Measurements from ENCODE around the gene CFLAR. TPM values are rescaled to one million over a fixed set of nuclear protein-coding genes. Genes with fewer than 3 reads are reported as not detected.

The CFLAR gene
- total and polyA plus RNA-seq, 9 of the 15 experiments (the other 6 are each of a cell fraction or from before 2014, with no cell fraction given), result 27.5 to 102 (median 54.0) TPM

GRCh38 chr2:201116115-201116958 is at the start of gene CFLAR (continued):
- TF ChIP-seq ZNF124 (CRISPR knock-in tag; IDR thresholded peaks at IDR 0.05) (no peak), MNT (conservative IDR thresholded peaks at IDR 0.05) (peak in 1 of 2 experiments; percentile 44; a peak in 2 of 4 replicates), MAFK (IDR thresholded peaks at IDR 0.05; ENCODE audit: low read length) (peak; percentile 12; the same call in 1 of the 2 replicates), ZBTB40 (IDR thresholded peaks at IDR 0.05) (peak; percentile 78), ZBTB40 (CRISPR knock-in tag; IDR thresholded peaks at IDR 0.05) (no peak), ATF7 (IDR thresholded peaks at IDR 0.05) (peak; percentile 21; the same call in 1 of the 2 replicates)
- TF ChIP-seq, protein P1, sequence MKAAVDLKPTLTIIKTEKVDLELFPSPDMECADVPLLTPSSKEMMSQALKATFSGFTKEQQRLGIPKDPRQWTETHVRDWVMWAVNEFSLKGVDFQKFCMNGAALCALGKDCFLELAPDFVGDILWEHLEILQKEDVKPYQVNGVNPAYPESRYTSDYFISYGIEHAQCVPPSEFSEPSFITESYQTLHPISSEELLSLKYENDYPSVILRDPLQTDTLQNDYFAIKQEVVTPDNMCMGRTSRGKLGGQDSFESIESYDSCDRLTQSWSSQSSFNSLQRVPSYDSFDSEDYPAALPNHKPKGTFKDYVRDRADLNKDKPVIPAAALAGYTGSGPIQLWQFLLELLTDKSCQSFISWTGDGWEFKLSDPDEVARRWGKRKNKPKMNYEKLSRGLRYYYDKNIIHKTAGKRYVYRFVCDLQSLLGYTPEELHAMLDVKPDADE (conservative IDR thresholded peaks at IDR 0.05; ENCODE audit: control insufficient read depth, low read depth, low read length), result peak; percentile 82; the same call in 1 of the 2 replicates
- TF ChIP-seq, protein P2, sequence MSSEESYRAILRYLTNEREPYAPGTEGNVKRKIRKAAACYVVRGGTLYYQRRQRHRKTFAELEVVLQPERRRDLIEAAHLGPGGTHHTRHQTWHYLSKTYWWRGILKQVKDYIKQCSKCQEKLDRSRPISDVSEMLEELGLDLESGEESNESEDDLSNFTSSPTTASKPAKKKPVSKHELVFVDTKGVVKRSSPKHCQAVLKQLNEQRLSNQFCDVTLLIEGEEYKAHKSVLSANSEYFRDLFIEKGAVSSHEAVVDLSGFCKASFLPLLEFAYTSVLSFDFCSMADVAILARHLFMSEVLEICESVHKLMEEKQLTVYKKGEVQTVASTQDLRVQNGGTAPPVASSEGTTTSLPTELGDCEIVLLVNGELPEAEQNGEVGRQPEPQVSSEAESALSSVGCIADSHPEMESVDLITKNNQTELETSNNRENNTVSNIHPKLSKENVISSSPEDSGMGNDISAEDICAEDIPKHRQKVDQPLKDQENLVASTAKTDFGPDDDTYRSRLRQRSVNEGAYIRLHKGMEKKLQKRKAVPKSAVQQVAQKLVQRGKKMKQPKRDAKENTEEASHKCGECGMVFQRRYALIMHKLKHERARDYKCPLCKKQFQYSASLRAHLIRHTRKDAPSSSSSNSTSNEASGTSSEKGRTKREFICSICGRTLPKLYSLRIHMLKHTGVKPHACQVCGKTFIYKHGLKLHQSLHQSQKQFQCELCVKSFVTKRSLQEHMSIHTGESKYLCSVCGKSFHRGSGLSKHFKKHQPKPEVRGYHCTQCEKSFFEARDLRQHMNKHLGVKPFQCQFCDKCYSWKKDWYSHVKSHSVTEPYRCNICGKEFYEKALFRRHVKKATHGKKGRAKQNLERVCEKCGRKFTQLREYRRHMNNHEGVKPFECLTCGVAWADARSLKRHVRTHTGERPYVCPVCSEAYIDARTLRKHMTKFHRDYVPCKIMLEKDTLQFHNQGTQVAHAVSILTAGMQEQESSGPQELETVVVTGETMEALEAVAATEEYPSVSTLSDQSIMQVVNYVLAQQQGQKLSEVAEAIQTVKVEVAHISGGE (CRISPR knock-in tag; IDR thresholded peaks at IDR 0.05), result peak in 1 of 3 experiments; percentile 79; a peak in 2 of 6 replicates

Measured in K562 (cell line).